Measurements from ENCODE around the gene FGF22.
"Not testable (repeated sequence)": the region's sequence is repeated elsewhere in the genome, so short reads cannot be mapped to it uniquely, and the experiment has no call there.

FGF22 gene

DNA sequence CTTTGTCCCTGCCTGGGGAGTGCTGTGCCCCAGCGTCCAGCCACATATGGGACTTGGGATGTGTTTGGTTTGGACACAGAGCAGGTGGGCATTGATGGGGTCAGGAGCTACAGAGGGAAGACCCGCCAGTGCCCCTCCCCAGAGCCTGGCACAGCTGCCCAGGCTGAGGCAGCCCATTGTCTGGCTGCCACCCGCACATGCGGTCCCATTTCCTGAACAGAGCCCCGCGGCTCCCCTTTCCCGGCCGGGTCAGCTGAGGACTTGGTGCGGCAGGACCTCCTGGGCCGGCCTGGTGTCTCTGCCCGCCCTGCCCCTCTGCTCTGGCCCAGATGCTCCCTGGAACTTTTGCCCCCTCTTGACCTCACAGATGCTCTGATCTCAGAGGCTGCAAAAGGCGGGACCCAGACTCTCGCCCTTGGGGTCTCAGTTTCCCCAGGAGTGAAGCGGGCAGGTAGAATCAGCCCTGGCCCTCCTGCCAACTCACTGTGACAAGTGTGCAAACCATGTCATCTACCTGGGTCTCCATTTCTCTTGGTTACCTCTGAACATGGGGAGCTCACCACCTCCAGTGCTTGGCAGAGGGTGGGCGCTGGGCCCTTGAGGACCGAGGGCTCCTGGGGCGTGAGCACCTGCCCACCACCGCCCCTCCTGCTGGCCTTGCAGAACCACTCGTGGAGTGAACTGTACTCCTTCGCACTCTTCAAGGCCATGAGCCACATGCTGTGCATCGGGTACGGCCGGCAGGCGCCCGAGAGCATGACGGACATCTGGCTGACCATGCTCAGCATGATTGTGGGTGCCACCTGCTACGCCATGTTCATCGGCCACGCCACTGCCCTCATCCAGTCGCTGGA, 32.2 kb upstream of the FGF22 start:
- no peak for DNase-seq (ENCODE audit: low spot score)

- no peak for DNase-seq (ENCODE audit: low spot score)
Measured at GRCh38 chr19:608155-609003, 31.3 kb upstream of the FGF22 start.

- no peak for DNase-seq (ENCODE audit: low spot score)
Measured at GRCh38 chr19:609004-609346, 30.7 kb upstream of the FGF22 start.

DNA sequence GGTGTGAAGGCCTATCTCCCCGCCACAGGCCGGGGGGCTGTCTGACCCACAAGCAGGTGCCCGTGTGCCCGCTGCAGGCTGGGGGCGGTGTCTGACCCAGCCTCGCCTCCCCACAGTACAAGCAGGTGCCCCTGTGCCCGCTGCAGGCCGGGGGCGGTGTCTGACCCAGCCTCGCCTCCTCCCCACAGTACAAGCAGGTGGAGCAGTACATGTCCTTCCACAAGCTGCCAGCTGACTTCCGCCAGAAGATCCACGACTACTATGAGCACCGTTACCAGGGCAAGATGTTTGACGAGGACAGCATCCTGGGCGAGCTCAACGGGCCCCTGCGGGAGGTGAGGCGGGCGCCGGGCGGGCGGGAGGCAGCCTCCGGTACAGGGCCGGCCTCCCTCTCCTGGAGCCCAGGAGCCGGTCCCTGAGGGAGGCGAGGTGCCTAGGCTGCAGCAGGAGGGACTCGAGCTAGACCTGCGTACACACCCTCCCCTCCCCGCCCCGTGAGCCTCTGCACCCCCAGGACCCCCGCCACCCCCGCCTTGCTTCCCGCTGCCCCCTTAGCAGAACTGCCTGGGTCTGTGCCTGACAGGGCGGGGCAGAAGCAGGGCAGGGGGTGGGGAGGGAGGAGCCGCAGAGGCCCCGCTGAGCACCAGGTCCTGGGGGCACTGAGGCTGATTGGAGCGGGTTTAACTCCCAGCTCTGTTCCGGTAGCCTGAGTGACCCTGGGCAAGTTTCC, 29.4 kb upstream of the FGF22 start:
- no peak for DNase-seq (ENCODE audit: low spot score)

GRCh38 chr19:610801-611480, 28.7 kb upstream of the FGF22 start:
- peak; percentile 59 for DNase-seq (ENCODE audit: low spot score)

- peak; percentile 85 for DNase-seq (ENCODE audit: low spot score)
Measured at GRCh38 chr19:611481-611868, 28.2 kb upstream of the FGF22 start.

DNA sequence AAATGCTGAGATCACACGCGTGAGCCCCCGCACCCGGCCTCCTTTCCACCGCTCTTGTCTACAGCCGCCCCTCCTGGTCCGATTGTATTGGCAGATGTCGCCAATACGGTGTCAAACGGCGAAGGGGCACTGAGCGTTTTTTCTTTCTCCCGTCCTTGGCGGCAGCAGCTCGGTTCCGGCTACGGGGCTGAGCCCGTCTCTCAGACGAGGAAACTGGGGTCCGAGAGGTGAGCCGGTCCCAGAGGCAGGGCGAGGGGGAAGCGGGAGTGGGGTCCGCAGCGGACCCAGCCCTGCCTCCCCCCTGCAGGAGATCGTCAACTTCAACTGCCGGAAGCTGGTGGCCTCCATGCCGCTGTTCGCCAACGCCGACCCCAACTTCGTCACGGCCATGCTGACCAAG, 26.7 kb upstream of the FGF22 start:
- no peak for DNase-seq (ENCODE audit: low spot score)

DNA sequence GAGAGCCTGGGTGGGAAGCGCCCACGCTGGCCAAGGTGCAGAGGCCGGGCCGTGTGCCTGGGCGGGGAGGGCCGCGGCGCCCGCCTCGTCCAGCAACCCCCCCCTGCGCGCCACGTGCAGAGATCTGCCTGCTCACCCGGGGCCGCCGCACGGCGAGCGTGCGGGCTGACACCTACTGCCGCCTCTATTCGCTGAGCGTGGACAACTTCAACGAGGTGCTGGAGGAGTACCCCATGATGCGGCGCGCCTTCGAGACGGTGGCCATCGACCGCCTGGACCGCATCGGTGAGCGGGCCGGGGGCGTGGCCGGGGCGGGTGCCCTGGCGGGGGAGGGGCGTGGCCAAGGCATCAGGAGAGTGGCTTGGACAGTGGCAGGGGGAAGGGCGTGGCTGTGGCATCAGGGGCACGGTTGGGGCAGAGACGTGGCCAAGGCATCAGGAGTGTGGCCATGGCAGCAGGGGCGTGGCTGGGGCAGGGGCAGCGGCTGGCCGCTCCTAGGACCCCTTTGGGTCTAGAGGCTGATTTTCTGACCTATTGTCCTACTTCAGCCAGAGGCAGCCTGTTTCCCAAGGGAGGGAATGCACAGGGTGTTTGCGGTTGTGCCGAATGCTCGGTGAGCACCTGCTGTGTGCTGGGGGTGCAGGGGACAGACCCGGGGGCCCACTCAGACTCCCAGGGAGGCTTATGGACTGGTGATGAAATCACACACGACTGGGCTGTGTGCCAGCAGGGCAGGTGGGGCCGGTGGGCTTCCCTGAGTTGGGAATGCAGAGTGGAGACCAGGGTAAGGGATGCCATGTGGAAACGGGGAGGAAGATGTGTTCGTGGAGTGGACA, 25.7 kb upstream of the FGF22 start:
- DNase-seq (ENCODE audit: low spot score) = no peak

DNA sequence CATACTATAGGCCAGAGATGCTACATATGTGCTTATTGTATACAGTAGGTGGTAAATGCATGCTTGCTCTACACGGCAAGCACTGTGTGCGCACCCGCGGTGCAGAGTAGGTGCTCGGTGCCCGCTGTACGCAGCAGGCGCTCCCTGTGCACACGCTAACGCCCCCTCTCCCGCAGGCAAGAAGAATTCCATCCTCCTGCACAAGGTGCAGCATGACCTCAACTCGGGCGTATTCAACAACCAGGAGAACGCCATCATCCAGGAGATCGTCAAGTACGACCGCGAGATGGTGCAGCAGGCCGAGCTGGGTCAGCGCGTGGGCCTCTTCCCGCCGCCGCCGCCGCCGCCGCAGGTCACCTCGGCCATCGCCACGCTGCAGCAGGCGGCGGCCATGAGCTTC, 24.1 kb upstream of the FGF22 start:
- no peak for DNase-seq (ENCODE audit: low spot score)

- DNase-seq (ENCODE audit: low spot score) = no peak
Measured at GRCh38 chr19:616062-616700, 23.5 kb upstream of the FGF22 start.

- no peak for DNase-seq (ENCODE audit: low spot score)
Measured at GRCh38 chr19:616747-617526, 22.7 kb upstream of the FGF22 start.

GRCh38 chr19:617551-618246, 22.0 kb upstream of the FGF22 start:
- no peak for DNase-seq (ENCODE audit: low spot score)

DNA sequence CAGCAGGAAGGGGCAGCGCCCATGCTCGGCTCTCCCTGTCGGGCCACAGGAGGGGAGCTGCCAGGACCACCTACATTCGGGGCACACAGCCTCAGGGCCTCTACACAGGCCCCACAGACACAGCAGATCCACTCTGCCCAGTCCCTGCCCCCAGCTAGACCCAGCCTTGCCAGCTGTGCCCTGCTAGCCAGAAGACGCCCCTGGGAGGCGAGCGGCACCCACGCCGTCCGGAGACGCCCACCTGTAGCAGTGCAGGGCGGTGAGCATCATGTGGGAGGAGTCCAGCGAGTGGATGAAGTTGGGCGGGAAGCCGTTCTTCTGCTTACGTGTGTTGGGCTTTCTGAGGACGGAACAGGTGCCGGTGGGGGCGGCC, 21.4 kb upstream of the FGF22 start:
- DNase-seq (ENCODE audit: low spot score) = no peak

- DNase-seq (ENCODE audit: low spot score) = no peak
Measured at GRCh38 chr19:618674-619285, 20.9 kb upstream of the FGF22 start.

GRCh38 chr19:619286-620002, 20.2 kb upstream of the FGF22 start:
- no peak for DNase-seq (ENCODE audit: low spot score)

GRCh38 chr19:620166-620862, 19.4 kb upstream of the FGF22 start:
- DNase-seq (ENCODE audit: low spot score) = no peak

DNA sequence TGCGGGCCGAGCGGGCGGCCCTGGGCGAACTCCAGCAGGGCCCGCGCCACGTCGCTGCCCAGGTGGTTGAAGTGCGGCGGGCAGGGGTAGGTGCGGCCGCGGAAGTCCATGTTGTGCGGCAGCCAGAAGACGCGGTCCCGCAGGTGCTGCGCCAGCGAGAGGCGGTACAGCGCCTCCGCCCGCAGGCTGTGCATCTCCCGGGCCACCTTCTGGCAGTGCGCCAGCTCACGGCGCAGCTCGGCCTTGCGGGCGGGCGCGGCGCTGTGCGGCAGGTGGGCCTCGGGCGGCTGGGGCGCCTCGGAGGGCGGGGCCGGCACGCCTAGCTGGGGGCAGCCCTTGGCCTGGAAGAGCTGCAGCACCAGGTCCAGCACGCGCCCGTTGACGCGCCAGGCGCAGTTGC, 18.5 kb upstream of the FGF22 start:
- not testable (repeated sequence) for DNase-seq (ENCODE audit: low spot score)

DNA sequence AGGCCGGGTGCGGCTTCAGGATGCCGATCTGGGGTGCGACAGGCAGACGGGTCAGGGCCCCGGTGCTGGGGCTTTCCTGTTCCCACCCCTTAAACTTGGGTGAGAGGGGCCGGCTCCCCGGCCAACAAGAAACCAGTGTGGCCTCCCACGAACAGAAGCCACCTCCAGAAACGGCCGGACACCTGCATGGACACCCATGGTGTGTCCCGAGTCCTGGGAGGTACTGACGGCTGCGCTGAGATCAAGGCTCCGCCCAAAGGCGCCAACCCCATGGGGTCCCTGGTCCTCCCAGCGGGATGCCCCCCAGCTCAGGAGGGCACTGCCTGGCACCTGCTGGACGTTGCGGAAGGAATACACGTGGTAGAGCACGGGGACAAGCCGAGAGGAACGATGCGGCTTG, 17.9 kb upstream of the FGF22 start:
- no peak for DNase-seq (ENCODE audit: low spot score)
